ENCODE measurements around the gene NSG1. TPM values are rescaled to one million over a fixed set of nuclear protein-coding genes. Genes with fewer than 3 reads are reported as not detected.

Gene NSG1
- total and polyA plus RNA-seq, 2 of the 8 experiments (the other 6 are each of a cell fraction or from before 2014, with no cell fraction given) = 35.7 to 61.4 TPM

GRCh38 chr4:4418676-4419390 is 31.9 kb downstream of the NSG1 start:
- Histone ChIP-seq H2BK120ac (replicated peaks; ENCODE audit: low read depth, low read length) (no peak overlapping the region), H4K91ac (replicated peaks; ENCODE audit: insufficient read length, low read length) (no peak overlapping the region), H3K36me3 (ENCODE audit: control insufficient read depth in 2 of 4, insufficient read depth in 4 of 4, low read length in 3 of 4) (peaks cover 3 to 19% (median 13%) of the 10 kb centered on the region in 4 experiments; a peak in 6 of 8 replicates), H3K9me3 (ENCODE audit: insufficient read depth in 2 of 2, low read depth in 1 of 2, low read length in 1 of 2) (peaks cover 4% of the 10 kb centered on the region in 2 experiments; a peak in 2 of 4 replicates), H3K56ac (replicated peaks; ENCODE audit: insufficient read length, low read depth, low read length) (no peak overlapping the region), H4K8ac (ENCODE audit: extremely low read depth, insufficient read depth, low read length) (no peak overlapping the region), H2AFZ (ENCODE audit: low read length) (no peak overlapping the region), H3K14ac (ENCODE audit: insufficient read length) (no peak overlapping the region), H3K4me2 (ENCODE audit: insufficient read depth in 1 of 2, low read depth in 2 of 2, low read length in 2 of 2) (no peak overlapping the region), H2AK5ac (ENCODE audit: low read depth, low read length) (no peak overlapping the region), H2BK20ac (ENCODE audit: low read length) (no peak overlapping the region), H3K23ac (ENCODE audit: insufficient read length) (no peak overlapping the region), H3K79me2 (ENCODE audit: control insufficient read depth in 1 of 2, insufficient read depth in 2 of 2, low read length in 2 of 2) (no peaks in the 10 kb centered on the region), H2BK5ac (ENCODE audit: low read depth, low read length) (no peak overlapping the region), H4K20me1 (replicated peaks in 1 of 2; ENCODE audit: control insufficient read depth in 1 of 2, insufficient read depth in 2 of 2, low read length in 2 of 2) (peaks cover 0 to 3% of the 10 kb centered on the region in 2 experiments), H3K79me1 (ENCODE audit: low read depth, low read length) (no peaks in the 10 kb centered on the region; the same call in 1 of the 2 replicates), H3K4me3 (ENCODE audit: extremely low read depth in 1 of 4, insufficient read depth in 2 of 4, low read depth in 3 of 4, low read length in 4 of 4) (no peak overlapping the region), H3K27ac (ENCODE audit: low read depth, low read length) (no peak overlapping the region), H2BK15ac (ENCODE audit: low read length) (no peak overlapping the region), H2BK12ac (ENCODE audit: low read depth, low read length) (no peak overlapping the region), H3K27me3 (replicated peaks in 1 of 4; ENCODE audit: control insufficient read depth in 3 of 4, extremely low read depth in 1 of 4, insufficient read depth in 3 of 4, low read length in 3 of 4) (no peaks in the 10 kb centered on the region), H3K4ac (replicated peaks; ENCODE audit: insufficient read length, low read depth, low read length) (no peak overlapping the region), H3K23me2 (ENCODE audit: low read depth, low read length) (no peaks in the 10 kb centered on the region), H4K5ac (ENCODE audit: insufficient read length, low read depth, low read length) (no peak overlapping the region), H3K9ac (replicated peaks in 1 of 4; ENCODE audit: extremely low read depth in 1 of 4, low read depth in 3 of 4, low read length in 3 of 4) (no peak overlapping the region), H3K18ac (ENCODE audit: extremely low read depth, low read length) (no peak overlapping the region), H3K4me1 (replicated peaks in 1 of 4; ENCODE audit: control insufficient read depth in 3 of 4, insufficient read depth in 4 of 4, low read length in 3 of 4) (peaks cover 2 to 11% (median 7%) of the 10 kb centered on the region in 4 experiments)
- WGBS, 2 experiments (ENCODE audit: extremely low coverage in 1 of 2, insufficient coverage in 1 of 2, insufficient read length in 1 of 2, insufficient replicate concordance in 2 of 2, low coverage in 1 of 2, low lambda C conversion rate in 2 of 2, missing lambda C conversion rate in 1 of 2) = 83% methylated on average over 19 of the region's 19 CpGs; no CpG with 5 or more reads in 1 of the 2 experiments
- ChIA-PET CTCF (ENCODE audit: partially characterized antibody) (interaction anchor here (1.7 to 1.8 kb wide), 2 partner anchors 7 to 12 kb away, joined by 6 to 8 read pairs; no protein-coding TSS in a partner anchor), POLR2A (ENCODE audit: partially characterized antibody) (no interaction called here)
- TF ChIP-seq ATF2 (IDR thresholded peaks at IDR 0.05; ENCODE audit: low read length) = no peak
- no peak for TF ChIP-seq SIX5 (IDR thresholded peaks at IDR 0.05; ENCODE audit: low read depth, low read length)
- no peak for TF ChIP-seq ASH2L (IDR thresholded peaks at IDR 0.05; ENCODE audit: low read length)
- no peak for TF ChIP-seq RFX5 (IDR thresholded peaks at IDR 0.05; ENCODE audit: borderline replicate concordance, low read depth, low read length)
- TF ChIP-seq CBX5 (IDR thresholded peaks at IDR 0.05; ENCODE audit: low read depth, low read length) = no peak
- DNase-seq (ENCODE audit: low read depth in 1 of 2, low spot score in 2 of 2) (peak in 1 of 2 experiments; percentile 30), FAIRE-seq (no peak)

Data from H1 (cell line).